HG02588 (cell line): ENCODE data around the gene SMARCB1.

Source experiments
- ATAC-seq: cut with Tn5 transposase; IDR thresholded peaks from one replicate; pipeline ENCODE4 v1.9.1; 2021; ENCODE audit warnings: mild to moderate bottlenecking, moderate library complexity; ENCODE audit not compliant: unreplicated experiment

SMARCB1 gene

GRCh38 chr22:23779731-23780130 lies 7.0 kb upstream of the SMARCB1 start:
- ATAC-seq = no peak

- ATAC-seq = no peak
Observed at GRCh38 chr22:23780146-23780748, 6.5 kb upstream of the SMARCB1 start.

- no peak for ATAC-seq
Observed at GRCh38 chr22:23781065-23781464, 5.7 kb upstream of the SMARCB1 start.

GRCh38 chr22:23781511-23782183 lies 5.1 kb upstream of the SMARCB1 start:
- no peak for ATAC-seq

GRCh38 chr22:23782252-23782651 lies 4.5 kb upstream of the SMARCB1 start:
- no peak for ATAC-seq

- no peak for ATAC-seq
Observed at GRCh38 chr22:23782703-23783102, 4.1 kb upstream of the SMARCB1 start.

- ATAC-seq = no peak
Observed at GRCh38 chr22:23783265-23784150, 3.3 kb upstream of the SMARCB1 start.

GRCh38 chr22:23784215-23784732 lies 2.5 kb upstream of the SMARCB1 start:
- no peak for ATAC-seq

- no peak for ATAC-seq
Observed at GRCh38 chr22:23786261-23786710, 480 bp upstream of the SMARCB1 start.

- peak; percentile 3 for ATAC-seq
Observed at GRCh38 chr22:23787600-23787896, 782 bp downstream of the SMARCB1 start.

- no peak for ATAC-seq
Observed at GRCh38 chr22:23787910-23788309, 1.1 kb downstream of the SMARCB1 start.

GRCh38 chr22:23789121-23789520 lies 2.4 kb downstream of the SMARCB1 start:
- ATAC-seq = no peak

GRCh38 chr22:23789638-23790037 lies 2.9 kb downstream of the SMARCB1 start:
- no peak for ATAC-seq

- no peak for ATAC-seq
Observed at GRCh38 chr22:23790819-23791737, 4.3 kb downstream of the SMARCB1 start.

GRCh38 chr22:23791738-23792645 lies 5.2 kb downstream of the SMARCB1 start:
- no peak for ATAC-seq

- no peak for ATAC-seq
Observed at GRCh38 chr22:23793326-23793725, 6.6 kb downstream of the SMARCB1 start.

- ATAC-seq = no peak
Observed at GRCh38 chr22:23796461-23796860, 9.7 kb downstream of the SMARCB1 start.

GRCh38 chr22:23800297-23801237 lies 13.8 kb downstream of the SMARCB1 start:
- peak; percentile 57 for ATAC-seq
